GM19025 (cell line): Measurements from ENCODE around the gene SET.
"Not testable (repeated sequence)": the region's sequence is repeated elsewhere in the genome, so short reads cannot be mapped to it uniquely, and the experiment has no call there.

Source experiments
- ATAC-seq: cut with Tn5 transposase; IDR thresholded peaks from one replicate; pipeline ENCODE4 v1.9.1; 2021; ENCODE audit warnings: mild to moderate bottlenecking, low read depth, moderate library complexity; ENCODE audit not compliant: unreplicated experiment

SET gene, protein sequence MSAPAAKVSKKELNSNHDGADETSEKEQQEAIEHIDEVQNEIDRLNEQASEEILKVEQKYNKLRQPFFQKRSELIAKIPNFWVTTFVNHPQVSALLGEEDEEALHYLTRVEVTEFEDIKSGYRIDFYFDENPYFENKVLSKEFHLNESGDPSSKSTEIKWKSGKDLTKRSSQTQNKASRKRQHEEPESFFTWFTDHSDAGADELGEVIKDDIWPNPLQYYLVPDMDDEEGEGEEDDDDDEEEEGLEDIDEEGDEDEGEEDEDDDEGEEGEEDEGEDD

DNA sequence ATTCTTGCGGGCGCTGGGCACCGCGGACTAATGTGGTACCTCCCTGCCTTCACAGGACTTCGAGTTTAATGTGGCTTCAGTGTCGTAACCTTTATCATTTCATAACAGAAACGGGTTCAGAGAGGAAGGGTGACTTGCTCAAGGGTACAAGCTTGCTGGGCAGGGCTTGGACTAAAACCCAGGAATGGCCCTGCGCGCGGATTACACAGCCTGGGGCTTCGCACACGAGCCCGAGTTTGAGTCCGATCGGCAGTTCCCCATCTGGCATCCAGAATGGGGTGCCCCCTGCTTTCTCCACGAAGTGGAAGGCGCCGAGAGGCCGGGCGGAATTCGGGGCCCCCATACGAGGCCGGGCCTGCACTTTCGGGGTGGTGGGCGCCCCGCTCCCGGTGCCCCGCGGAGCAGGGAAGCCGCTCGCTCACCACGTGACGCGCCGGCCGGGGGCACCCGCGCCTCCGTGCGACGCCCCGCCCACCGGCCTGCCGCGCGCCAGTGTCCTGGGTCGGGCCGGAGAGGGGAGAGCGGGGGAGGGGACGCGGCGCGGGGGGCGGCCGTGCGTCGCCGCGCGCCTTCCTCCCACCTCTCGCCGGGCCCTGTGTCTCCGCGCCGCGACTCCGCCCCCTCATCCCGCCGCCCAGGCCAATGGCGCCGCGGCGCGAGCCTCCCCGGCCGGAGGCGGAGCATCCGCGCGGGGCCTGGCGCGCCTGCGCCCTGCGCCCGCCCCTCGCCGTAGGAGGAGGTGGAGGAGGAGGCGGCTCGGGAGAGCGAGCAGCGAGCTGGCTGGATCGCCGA, at the start of gene SET:
TSS of gene SET (plus strand) at position 722 of the 792 bp plus-strand sequence. CDS start 361 bp downstream, outside the sequence.
- ATAC-seq, result peak; percentile 71

DNA sequence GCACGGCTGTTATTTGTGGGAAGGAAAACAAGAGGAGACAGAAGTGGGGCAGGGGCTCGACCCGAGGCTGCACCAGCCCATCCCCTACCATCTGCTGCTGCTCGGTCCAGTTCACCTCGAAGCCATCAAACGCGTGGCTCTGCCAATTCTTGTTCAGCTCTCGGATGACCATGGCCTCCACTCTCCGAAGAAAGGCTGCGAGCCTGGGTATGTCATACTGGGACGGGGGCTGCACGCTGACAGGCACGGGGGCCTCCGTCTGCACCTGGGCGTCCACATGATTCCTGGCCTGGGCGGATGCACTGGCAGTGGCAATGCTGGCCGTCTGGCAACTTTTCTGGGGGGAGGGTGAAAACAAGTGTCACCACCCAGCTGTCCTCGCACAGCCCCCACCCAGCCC, 48.4 kb upstream of the SET start:
- no peak for ATAC-seq

DNA sequence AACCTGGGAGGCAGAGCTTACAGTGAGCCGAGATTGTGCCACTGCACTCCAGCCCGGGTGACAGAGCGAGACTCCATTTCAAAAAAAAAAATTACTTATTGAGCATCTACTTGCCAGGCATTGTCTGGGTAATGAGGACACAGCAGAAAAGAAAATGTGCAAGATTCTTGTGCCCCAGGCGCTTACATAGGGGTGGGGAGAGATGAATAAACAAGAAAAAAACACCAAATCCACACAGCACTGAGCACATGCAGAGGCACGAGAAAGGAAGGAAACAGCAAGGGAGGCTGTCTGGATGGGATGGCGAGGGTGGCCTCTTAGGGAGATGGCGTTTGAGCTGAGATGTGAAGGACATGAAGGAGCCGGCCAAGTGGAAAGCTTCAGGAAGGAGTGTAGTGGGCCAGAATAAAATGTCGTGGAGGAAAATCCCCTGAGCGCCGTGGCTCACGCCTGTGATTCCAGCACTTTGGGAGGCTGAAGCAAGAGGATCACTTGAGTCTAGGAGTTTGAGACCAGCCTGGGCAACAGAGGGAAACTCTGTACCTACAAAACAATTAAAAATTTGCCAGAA, 46.3 kb upstream of the SET start:
- ATAC-seq, result no peak

DNA sequence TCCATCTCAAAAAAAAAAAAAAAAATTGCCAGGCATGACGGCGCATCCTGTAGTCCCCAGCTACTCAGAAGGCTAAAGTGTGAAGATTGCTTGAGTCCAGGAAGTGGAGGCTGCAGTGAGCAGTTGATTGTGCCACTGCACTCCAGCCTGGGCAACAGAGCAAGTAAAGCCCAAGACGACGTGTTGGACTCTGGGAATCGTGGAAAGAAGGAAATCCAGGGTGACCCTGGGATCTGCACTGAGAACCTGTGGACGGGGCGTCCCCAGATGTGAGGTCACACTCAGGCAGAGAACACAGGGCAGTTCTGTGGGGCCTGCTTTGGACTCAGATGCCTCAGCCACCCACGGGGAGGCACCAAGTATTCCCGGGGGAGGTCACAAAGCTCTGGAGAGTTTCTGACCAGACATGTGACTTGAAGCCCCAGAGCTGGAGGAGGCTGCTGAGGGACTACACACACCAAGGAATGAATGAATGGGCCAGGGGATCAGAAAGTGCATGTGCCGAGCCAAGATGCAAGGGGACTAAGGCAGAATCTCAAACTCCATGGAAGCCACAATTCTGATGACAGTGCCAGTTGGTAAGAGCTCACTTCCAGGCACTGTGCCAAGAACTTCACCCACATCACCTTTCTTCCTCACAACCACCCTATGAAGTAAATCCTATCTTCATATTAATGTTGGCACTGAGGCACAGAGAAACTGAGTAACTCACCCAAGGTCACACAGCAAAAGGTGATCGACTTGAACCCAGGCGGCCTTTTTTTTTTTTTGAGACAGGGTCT, 45.3 kb upstream of the SET start:
- ATAC-seq, result peak; percentile 71

DNA sequence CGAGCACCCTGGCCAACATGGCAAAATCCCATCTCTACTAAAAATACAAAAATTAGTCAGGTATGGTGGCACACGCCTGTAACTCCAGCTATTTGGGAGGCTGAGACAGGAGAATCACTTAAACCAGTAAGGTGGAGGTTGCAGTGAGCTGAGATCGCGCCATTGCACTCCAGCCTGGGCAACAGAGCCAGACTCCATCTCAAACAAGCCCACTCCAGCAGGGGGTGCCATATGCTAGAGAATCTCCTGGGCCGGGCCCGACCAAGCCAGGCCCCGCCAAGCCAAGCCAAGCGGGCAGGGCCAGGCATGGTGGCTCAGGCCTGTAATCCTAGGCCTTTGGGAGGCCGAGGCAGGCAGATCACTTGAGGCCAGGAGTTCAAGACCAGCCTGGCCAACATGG, 40.8 kb upstream of the SET start:
- not testable (repeated sequence) for ATAC-seq

DNA sequence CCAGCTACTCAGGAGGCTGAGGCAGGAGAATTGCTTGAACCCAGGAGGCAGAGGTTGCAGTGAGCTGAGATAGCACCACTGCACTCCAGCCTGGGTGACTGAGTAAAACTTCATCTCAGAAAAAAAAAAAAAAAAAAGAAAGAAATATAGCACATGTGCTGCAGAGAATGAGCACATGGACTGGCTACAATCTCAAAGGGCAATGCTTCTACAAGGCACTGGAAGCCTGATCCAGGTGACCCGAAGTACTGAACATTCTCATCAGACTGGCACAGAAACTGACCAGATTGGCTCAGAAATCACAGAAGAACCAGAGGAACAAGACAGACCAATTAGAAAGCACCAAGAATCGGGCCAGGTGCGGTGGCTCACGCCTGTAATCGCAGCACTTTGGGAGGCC, 37.2 kb upstream of the SET start:
- no peak for ATAC-seq

DNA sequence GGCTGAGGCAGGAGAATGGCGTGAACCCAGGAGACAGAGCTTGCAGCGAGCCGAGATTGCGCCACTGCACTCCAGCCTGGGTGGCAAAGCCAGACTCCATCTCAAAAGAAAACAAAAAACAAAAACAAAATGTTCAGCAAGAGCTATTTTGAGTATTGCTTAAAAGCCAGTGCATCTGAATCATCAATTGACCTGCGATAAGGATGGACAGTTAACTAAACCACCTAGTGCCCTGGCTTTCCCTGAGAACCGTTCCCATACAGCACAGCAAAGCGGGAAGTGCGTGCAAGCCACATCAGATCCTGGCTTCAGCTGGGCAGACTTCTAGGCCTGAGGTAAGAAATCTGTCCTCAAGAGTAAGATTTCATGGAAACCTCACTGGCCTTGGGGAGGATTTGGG, 35.1 kb upstream of the SET start:
- ATAC-seq, result no peak

DNA sequence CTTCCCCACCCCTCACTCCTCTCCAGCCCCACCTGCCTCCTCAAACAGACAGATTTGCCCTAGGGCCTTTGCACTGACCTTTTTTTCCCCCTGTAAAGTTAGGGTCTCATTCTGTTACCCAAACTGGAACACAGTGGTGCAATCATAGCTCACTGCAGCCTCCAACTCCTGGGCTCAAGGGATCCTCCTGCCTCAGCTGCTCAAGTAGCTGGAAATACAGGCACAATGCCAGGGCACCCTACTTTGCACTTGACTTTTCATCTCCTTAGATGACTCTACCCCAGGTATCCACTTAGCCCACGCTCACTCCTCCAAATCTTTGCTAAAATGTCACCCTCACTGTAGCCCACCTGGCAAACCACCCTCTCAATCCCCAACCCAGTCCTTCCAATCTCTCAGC, 34.5 kb upstream of the SET start:
- ATAC-seq, result no peak

DNA sequence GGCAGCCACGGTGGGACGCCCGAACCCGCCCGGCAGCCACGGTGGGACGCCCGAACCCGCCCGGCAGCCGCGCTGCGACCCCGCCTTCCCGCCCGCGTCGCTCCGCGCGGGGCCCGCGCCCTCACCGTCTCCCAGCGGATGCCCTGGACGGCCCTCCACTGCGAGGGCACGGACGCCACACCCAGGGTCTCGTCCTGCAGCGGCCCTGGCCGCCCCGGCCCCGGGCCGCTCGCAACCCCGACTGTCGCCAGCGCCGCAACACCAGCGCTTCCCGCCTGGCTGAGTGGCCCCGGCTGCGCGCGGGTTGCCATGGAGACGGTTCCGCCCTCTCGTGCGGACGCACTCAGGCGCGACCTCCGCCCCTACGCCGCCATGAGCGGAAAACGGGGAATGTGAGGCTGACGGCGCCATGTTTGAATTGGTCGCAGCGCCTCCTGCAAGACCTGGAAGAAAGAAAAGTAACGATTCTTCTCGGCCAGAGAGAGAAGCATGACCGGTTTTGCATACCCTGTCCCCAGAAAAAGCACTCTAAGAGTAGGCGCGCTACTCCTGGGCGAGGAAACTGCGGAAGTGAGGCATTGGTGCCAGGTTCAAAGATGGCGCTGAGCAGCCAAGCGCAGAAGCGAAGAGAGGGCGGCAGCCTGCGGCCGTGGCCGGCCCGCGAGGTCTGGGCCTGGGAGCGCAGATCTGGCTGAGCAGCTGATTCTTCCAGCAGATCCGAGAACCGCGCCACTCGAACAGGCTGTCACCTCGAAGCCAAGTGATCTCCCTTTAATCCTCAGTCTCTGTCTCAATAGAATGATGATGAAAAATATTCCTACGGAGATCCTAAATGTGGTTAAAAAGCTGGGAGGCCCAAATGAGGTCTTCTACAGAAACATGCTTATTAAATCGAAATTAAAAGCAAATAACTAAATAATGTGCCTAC, 32.3 kb upstream of the SET start, which contains the start of gene DYNC2I2:
TSS of gene DYNC2I2 (minus strand) at position 432 of the 928 bp plus-strand sequence. CDS start at position 311, 121 bp downstream.
- ATAC-seq, result peak; percentile 70

DNA sequence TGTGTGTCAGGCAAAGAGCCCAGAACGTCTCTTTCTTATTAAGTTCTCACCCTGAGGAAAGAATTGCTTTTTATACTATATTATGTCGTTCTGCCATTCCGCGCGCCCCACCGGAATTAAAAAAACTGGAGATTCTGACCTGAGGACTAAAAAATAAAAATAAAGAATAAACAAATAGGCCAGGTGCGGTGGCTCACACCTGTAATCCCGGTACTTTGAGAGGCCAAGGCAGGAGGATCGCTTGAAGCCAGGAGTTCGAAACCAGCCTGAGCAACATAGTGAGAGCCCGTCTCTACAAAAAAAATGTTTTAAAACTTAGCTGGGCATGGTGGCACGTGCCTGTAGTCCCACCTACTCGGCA, 31.7 kb upstream of the SET start:
- ATAC-seq, result no peak

DNA sequence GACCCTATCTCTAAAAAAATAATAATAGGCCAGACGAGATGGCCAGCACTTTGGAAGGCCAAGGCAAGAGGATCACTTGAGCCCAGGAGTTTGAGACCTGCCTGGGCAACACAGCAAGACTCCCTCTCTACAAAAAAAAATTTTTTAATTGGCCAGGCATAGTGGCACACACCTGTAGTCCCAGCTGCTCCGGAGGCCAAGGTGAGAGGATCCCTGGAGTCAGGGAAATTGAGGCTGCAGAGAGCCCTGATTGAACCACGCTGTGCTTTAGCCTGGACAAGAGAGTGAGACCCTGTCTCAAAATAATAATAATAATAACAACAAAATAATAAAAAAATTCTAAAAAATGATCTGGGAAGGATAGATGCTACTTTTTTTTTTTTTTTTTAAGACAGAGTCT, 31.2 kb upstream of the SET start:
- no peak for ATAC-seq

DNA sequence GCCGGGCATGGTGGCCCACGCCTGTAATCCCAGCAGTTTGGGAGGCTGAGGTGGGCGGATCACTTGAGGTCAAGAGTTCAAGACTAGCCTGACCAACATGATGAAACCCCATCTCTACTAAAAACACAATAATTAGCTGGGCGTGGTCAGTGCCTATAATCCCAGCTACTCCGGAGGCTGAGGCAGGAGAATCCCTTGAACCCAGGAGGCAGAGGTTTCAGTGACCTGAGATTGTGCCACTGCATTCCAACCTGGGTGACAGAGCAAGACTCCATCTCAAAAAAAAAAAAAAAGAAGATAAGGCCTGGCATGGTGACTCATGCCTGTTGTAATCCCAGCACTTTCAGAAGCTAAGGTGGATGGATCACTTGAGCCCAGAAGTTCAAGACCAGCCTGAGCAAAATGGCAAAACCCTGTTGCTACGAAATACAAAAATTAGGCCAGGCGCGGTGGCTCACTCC, 22.5 kb upstream of the SET start:
- ATAC-seq, result not testable (repeated sequence)

DNA sequence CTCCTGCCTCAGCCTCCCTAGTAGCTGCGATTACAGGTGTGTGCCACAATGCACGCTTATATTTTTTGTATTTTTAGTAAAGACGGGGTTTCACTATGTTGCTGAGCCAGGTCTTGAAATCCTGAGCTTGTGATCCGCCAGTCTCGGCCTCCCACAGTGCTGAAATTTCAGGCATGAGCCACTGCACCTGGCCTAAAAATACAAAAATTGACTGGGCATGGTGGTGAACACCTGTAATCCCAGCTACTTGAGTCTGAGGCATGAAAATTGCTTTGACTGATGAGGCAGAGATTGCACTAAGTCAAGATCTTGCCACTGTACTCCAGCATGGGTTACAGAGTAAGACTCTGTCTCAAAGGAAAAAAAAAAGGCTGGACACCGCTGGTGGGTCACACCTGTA, 19.2 kb upstream of the SET start:
- ATAC-seq, result no peak

DNA sequence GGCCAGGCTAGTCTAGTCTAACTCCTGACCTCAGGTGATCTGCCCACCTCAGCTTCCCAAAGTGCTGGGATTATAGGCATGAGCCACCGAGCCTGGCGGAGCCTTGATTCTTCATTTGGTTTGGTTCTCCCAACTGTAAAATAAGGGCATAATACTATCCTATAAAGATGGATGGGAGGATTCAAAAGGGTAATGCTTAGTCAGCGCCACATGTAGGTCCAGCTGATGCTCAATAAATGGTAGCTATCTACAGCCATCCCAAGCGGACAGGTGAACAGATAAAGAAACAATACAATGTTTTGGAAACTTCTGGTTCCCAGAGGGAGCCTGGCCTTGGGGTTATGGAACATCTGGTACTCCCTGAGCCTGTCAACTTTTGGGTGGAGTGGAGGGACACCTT, 13.6 kb upstream of the SET start:
- no peak for ATAC-seq

DNA sequence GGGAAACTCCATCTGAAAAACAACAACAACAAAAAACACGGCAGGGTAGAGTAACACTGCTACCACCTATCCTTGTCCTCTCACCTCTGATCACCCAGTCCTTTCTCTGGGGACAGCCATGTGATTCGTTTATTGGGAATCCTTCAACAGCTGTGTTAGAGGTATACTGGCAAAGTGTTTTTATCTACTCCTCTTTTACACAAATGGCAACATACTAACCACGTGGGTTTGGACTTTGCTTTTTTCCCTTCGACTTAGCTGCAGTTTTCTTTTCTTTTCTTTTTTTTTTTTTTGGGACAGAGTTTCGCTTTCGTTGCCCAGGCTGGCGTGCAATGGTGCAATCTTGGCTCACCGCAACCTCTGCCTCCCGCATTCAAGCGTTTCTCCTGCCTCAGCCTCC, 11.2 kb upstream of the SET start:
- ATAC-seq, result no peak

DNA sequence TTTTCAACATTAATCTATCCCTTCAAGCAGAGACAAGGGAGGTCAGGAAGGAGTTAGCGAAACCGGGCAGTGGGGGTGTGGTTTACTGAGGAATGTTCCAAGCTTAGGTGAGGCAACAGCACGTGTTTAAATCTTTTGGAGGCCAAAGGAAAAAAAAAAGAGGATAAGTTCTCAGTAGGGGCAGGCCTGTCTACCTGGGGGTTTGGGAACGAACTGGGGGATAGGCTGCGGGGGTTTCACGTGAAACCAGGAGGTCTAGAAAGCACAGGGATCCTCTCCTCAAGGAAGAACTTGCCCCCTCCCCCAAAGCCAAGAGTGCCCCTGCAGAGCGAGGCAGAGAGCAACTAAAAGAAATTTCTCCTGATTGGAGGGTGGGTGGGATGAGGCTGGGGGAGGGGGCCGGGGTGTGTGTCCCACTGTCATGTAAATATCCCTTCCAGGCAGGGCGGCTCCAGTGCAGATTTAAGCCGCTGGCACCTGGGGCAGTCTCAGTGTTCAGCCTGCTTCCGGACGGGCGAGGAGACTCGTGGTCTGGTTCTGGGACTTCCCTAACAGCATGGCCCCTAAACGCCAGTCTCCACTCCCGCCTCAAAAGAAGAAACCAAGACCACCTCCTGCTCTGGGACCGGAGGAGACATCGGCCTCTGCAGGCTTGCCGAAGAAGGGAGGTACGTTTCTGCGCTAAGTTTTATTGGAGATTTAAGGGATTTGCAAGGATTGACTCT, 5.5 kb upstream of the SET start:
- ATAC-seq, result no peak

DNA sequence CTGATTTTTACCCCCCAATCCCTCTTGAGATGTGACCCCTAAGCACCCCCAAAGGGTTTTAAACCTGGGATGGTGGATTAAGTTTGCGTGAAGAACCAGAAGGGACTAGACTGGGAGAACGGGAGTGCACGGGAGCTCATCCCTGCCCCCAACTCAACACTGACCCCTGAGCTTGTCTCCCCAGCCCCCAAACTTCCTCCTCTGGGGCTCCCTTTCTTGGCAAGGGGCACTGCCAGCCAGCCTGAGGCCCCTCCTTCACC, 5.0 kb upstream of the SET start:
- no peak for ATAC-seq

DNA sequence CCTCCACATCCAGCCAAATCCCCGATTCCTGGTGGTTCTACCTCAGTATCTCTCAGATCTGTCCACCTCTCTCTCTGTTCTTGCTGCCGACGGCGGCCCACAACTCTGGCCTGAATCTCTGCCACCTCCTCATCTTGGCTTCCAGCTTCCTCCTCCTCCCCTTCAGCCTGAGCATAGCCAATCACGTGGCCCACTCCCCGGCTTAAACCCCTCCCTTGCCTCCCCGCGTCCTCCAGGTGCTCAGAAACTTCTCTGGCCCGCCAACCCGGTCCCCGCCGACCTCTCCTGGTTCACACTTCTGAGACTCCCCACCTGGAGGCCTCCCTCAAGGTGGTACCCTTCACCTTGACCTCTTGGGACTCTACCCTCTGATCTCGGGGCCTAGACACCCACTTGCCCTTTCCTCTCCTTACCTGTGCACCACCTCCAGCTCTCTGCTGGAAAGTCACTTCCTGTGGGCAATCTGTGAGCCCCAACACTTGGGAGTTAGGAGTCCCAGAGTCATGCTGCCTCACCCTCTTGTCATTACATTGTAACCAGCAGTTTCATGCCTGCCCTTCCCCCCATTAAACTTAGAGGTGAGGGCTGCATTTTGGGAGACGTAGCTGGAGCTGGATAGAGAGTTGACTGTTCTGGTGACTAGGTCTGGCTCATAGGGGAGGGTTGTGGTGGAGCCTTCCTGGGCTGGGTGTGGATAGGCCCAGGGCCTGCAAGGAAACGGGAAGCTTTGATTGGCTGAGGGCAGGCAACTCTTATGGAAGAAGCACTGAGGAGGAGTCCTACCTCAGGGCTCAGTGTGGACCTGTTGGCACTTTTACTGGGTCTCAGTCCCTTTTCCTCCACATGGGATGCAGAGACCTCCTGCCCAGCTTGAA, 4.5 kb upstream of the SET start:
- ATAC-seq, result no peak
